Measurements from ENCODE around the gene MRTFA.

DNA sequence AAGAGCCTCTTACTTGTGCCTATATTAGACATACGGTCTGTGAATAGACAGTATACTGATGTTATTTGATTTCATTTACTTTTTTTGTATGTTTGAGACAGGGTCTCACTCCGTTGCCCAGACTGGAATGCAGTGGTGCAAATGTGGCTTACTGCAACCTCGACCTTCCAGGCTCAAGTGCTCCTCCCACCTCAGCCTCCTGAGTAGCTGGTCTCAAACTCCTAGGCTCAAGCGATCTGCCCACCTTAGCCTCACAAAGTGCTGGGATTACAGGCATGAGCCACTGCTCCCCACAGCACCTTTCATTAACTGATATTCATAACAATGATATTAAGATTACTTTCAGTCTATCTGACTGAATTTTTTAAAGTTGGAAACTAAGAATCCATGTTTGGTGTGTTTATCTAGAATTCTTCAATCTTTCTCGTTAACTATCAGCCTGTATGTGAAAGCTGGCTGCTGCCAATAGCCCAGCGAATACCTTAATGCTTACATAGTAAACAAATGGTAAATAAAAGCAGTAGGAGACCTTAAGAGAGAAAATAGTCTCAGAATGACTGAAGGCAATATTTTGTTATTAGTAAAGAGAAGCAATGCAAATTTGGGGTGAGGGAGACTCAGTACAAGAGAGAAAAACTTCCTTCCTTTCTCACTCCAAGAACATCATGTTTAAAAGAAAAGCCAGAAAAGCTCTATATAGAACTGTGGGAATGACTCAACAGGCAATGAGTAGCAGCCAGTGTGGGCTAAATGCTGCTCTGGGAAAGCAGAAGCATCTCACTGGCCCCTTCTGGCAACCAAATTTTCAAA, 101.9 kb downstream of the MRTFA start:
- TF ChIP-seq, protein P1, sequence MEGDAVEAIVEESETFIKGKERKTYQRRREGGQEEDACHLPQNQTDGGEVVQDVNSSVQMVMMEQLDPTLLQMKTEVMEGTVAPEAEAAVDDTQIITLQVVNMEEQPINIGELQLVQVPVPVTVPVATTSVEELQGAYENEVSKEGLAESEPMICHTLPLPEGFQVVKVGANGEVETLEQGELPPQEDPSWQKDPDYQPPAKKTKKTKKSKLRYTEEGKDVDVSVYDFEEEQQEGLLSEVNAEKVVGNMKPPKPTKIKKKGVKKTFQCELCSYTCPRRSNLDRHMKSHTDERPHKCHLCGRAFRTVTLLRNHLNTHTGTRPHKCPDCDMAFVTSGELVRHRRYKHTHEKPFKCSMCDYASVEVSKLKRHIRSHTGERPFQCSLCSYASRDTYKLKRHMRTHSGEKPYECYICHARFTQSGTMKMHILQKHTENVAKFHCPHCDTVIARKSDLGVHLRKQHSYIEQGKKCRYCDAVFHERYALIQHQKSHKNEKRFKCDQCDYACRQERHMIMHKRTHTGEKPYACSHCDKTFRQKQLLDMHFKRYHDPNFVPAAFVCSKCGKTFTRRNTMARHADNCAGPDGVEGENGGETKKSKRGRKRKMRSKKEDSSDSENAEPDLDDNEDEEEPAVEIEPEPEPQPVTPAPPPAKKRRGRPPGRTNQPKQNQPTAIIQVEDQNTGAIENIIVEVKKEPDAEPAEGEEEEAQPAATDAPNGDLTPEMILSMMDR (IDR thresholded peaks at IDR 0.05) = no peak
- no peak for TF ChIP-seq POLR2A (IDR thresholded peaks at IDR 0.05)
